ENCODE results near the gene SMC1B.
A peak's percentile ranks its signal among the peaks of the same experiment; 100 is the strongest.
"Not testable (repeated sequence)": the region's sequence is repeated elsewhere in the genome, so short reads cannot be mapped to it uniquely, and the experiment has no call there.

The SMC1B gene

GRCh38 chr22:45310977-45311531 is 102.3 kb downstream of the SMC1B start:
- peak overlapping the region; percentile 88 for H3K4me3 ChIP-seq (ENCODE audit: low read depth, low read length)
- DNase-seq (ENCODE audit: low read depth): no peak

- DNase-seq (ENCODE audit: low read depth): no peak
- peak overlapping the region; percentile 88 for H3K4me3 ChIP-seq (ENCODE audit: low read depth, low read length)
Observed at GRCh38 chr22:45310331-45310976, 102.9 kb downstream of the SMC1B start.

- peak; percentile 64 for DNase-seq (ENCODE audit: low read depth)
- peak within 1 kb of the TSS; percentile 88 for H3K4me3 ChIP-seq (ENCODE audit: low read depth, low read length)
Observed at GRCh38 chr22:45309422-45310227, 103.8 kb downstream of the SMC1B start, which contains the start of gene FAM118A. FAM118A (plus strand) TSS chr22:45309934; CDS start chr22:45322380, 12,446 bp downstream.

- H3K4me3 ChIP-seq (ENCODE audit: low read depth, low read length): peak overlapping the region; percentile 88
- DNase-seq (ENCODE audit: low read depth): no peak
Observed at GRCh38 chr22:45308957-45309421, 104.4 kb downstream of the SMC1B start.

- DNase-seq (ENCODE audit: low read depth): no peak
- H3K4me3 ChIP-seq (ENCODE audit: low read depth, low read length): no peak overlapping the region
Observed at GRCh38 chr22:45308391-45308956, 104.9 kb downstream of the SMC1B start.

GRCh38 chr22:45306139-45306538 is 107.3 kb downstream of the SMC1B start:
- no peak for DNase-seq (ENCODE audit: low read depth)
- H3K4me3 ChIP-seq (ENCODE audit: low read depth, low read length): no peak overlapping the region

- DNase-seq (ENCODE audit: low read depth): no peak
Observed at GRCh38 chr22:45305456-45306075, 107.8 kb downstream of the SMC1B start.

GRCh38 chr22:45304971-45305370 is 108.4 kb downstream of the SMC1B start:
- no peak for DNase-seq (ENCODE audit: low read depth)
- H3K4me3 ChIP-seq (ENCODE audit: low read depth, low read length): no peak overlapping the region

More at GRCh38 chr22:45305456-45306075, 107.8 kb downstream of the SMC1B start:
- no peak overlapping the region for H3K4me3 ChIP-seq (ENCODE audit: low read depth, low read length)

- DNase-seq (ENCODE audit: low read depth): no peak
- no peak overlapping the region for H3K4me3 ChIP-seq (ENCODE audit: low read depth, low read length)
Observed at GRCh38 chr22:45303181-45303580, 110.2 kb downstream of the SMC1B start.

GRCh38 chr22:45302751-45303150 is 110.6 kb downstream of the SMC1B start:
- DNase-seq (ENCODE audit: low read depth): no peak
- H3K4me3 ChIP-seq (ENCODE audit: low read depth, low read length): no peak overlapping the region

- no peak for DNase-seq (ENCODE audit: low read depth)
- H3K4me3 ChIP-seq (ENCODE audit: low read depth, low read length): no peak overlapping the region
Observed at GRCh38 chr22:45298934-45299505, 114.4 kb downstream of the SMC1B start.

- H3K4me3 ChIP-seq (ENCODE audit: low read depth, low read length): no peak overlapping the region
- DNase-seq (ENCODE audit: low read depth): no peak
Observed at GRCh38 chr22:45296628-45297297, 116.6 kb downstream of the SMC1B start.

- no peak for DNase-seq (ENCODE audit: low read depth)
- H3K4me3 ChIP-seq (ENCODE audit: low read depth, low read length): no peak overlapping the region
Observed at GRCh38 chr22:45295492-45295891, 117.9 kb downstream of the SMC1B start.

GRCh38 chr22:45295004-45295403 is 118.4 kb downstream of the SMC1B start:
- not testable (repeated sequence) for H3K4me3 ChIP-seq (ENCODE audit: low read depth, low read length); DNase-seq (ENCODE audit: low read depth)

All from skeletal muscle cell (primary cell).